GM19397 (cell line): ENCODE results near the gene PAQR8.
A peak's percentile ranks its signal among the peaks of the same experiment; 100 is the strongest.
"Not testable (repeated sequence)": the region's sequence is repeated elsewhere in the genome, so short reads cannot be mapped to it uniquely, and the experiment has no call there.

Source experiments
- ATAC-seq: cut with Tn5 transposase; IDR thresholded peaks from one replicate; pipeline ENCODE4 v1.9.1; 2021; ENCODE audit warnings: mild to moderate bottlenecking, moderate library complexity; ENCODE audit not compliant: unreplicated experiment

Gene PAQR8

GRCh38 chr6:52405243-52405642 lies 43.3 kb downstream of the PAQR8 start:
- no peak for ATAC-seq

- no peak for ATAC-seq
Observed at GRCh38 chr6:52407467-52407866, 45.5 kb downstream of the PAQR8 start.

- ATAC-seq = no peak
Observed at GRCh38 chr6:52409499-52409898, 47.5 kb downstream of the PAQR8 start.

GRCh38 chr6:52410979-52411378 lies 49.0 kb downstream of the PAQR8 start:
- no peak for ATAC-seq

- ATAC-seq = no peak
Observed at GRCh38 chr6:52411911-52412310, 50.0 kb downstream of the PAQR8 start.

- ATAC-seq = no peak
Observed at GRCh38 chr6:52415333-52415732, 53.4 kb downstream of the PAQR8 start.

GRCh38 chr6:52415917-52416628 lies 54.1 kb downstream of the PAQR8 start:
- no peak for ATAC-seq

- ATAC-seq = no peak
Observed at GRCh38 chr6:52416629-52417151, 54.7 kb downstream of the PAQR8 start.

- ATAC-seq = no peak
Observed at GRCh38 chr6:52417675-52418111, 55.7 kb downstream of the PAQR8 start.

GRCh38 chr6:52418606-52419005 lies 56.7 kb downstream of the PAQR8 start:
- ATAC-seq = no peak

GRCh38 chr6:52419809-52420667 lies 58.1 kb downstream of the PAQR8 start, which contains the start of gene EFHC1:
Gene EFHC1 (plus strand): TSS chr6:52420342. CDS start chr6:52420411, 69 bp downstream.
- ATAC-seq = peak; percentile 94

GRCh38 chr6:52420668-52421358 lies 58.9 kb downstream of the PAQR8 start:
- ATAC-seq = no peak

GRCh38 chr6:52422156-52422555 lies 60.2 kb downstream of the PAQR8 start:
- ATAC-seq = no peak

GRCh38 chr6:52423448-52423847 lies 61.5 kb downstream of the PAQR8 start:
- no peak for ATAC-seq

GRCh38 chr6:52423971-52424381 lies 62.0 kb downstream of the PAQR8 start:
- ATAC-seq = no peak

- ATAC-seq = no peak
Observed at GRCh38 chr6:52424513-52424912, 62.6 kb downstream of the PAQR8 start.

- peak; percentile 50 for ATAC-seq
Observed at GRCh38 chr6:52426667-52427066, 64.7 kb downstream of the PAQR8 start.

GRCh38 chr6:52433294-52433693 lies 71.3 kb downstream of the PAQR8 start:
- ATAC-seq = not testable (repeated sequence)

- no peak for ATAC-seq
Observed at GRCh38 chr6:52435345-52435744, 73.4 kb downstream of the PAQR8 start.

- no peak for ATAC-seq
Observed at GRCh38 chr6:52438926-52439325, 77.0 kb downstream of the PAQR8 start.

- no peak for ATAC-seq
Observed at GRCh38 chr6:52454556-52454955, 92.6 kb downstream of the PAQR8 start.
